T47D (cell line): ENCODE results near the gene ZFP62.

ENCODE experiments used
- DNase-seq, 2 experiments: peaks; one replicate each; pipeline versions ENCODE4 v3.0.0 to v3.0.0-alpha.2; 2011 to 2012; ENCODE audit warnings: low read depth in 1 of 2, low spot score in 1 of 2
- JUND ChIP-seq: IDR thresholded peaks from 2 replicates; pipeline ENCODE4 v1.6.1; 2012; ENCODE audit warnings: low read depth
- in situ Hi-C: cut with HindIII; loops from 2 replicates; pipeline ENCODE4 v1.10.0; 2016; ENCODE audit warnings: low sequenced_read_pairs, low pct_unique_long_range_greater_than_20kb

The ZFP62 gene

GRCh38 chr5:180875860-180876426, 14.9 kb upstream of the ZFP62 start:
- in situ Hi-C loops = no loop called here
- no peak for DNase-seq
- TF ChIP-seq JUND = no peak

GRCh38 chr5:180874804-180875582, 13.9 kb upstream of the ZFP62 start:
- no peak for TF ChIP-seq JUND
- in situ Hi-C loops = no loop called here
- no peak for DNase-seq

GRCh38 chr5:180873615-180874520, 12.8 kb upstream of the ZFP62 start:
- in situ Hi-C loops = no loop called here
- no peak for TF ChIP-seq JUND
- DNase-seq = no peak

GRCh38 chr5:180872419-180872818, 11.3 kb upstream of the ZFP62 start:
- no peak for TF ChIP-seq JUND
- no peak for DNase-seq
- in situ Hi-C loops = no loop called here

- in situ Hi-C loops = no loop called here
- no peak for DNase-seq
- TF ChIP-seq JUND = no peak
These were observed 9.4 kb upstream of the ZFP62 start for GRCh38 chr5:180870276-180871068.

GRCh38 chr5:180869587-180869986, 8.5 kb upstream of the ZFP62 start:
- DNase-seq = no peak
- in situ Hi-C loops = no loop called here
- TF ChIP-seq JUND = no peak

GRCh38 chr5:180868960-180869359, 7.9 kb upstream of the ZFP62 start:
- DNase-seq = peak; percentile 72 to 92
- no peak for TF ChIP-seq JUND
- in situ Hi-C loops = no loop called here

- in situ Hi-C loops = no loop called here
- TF ChIP-seq JUND = no peak
- DNase-seq = no peak
These were observed 5.9 kb upstream of the ZFP62 start for GRCh38 chr5:180866985-180867384.

GRCh38 chr5:180865981-180866695, 5.1 kb upstream of the ZFP62 start:
- DNase-seq = no peak
- TF ChIP-seq JUND = no peak
- in situ Hi-C loops = no loop called here

- TF ChIP-seq JUND = no peak
- DNase-seq = no peak
These were observed 1.6 kb upstream of the ZFP62 start for GRCh38 chr5:180862645-180863044.

GRCh38 chr5:180860273-180860886, 696 bp downstream of the ZFP62 start:
- in situ Hi-C loops = no loop called here
- peak in 1 of 2 experiments; percentile 13 for DNase-seq
- TF ChIP-seq JUND = no peak

More at GRCh38 chr5:180862645-180863044, 1.6 kb upstream of the ZFP62 start:
- in situ Hi-C loops = no loop called here

GRCh38 chr5:180858586-180858985, 2.5 kb downstream of the ZFP62 start:
- TF ChIP-seq JUND = no peak
- DNase-seq = no peak
- in situ Hi-C loops = no loop called here
